CD14-positive monocyte (primary cell): ENCODE measurements around the gene TRIM44. TPM values are rescaled to one million over a fixed set of nuclear protein-coding genes. Genes with fewer than 3 reads are reported as not detected.

Source experiments
- DNase-seq, 3 donors: peaks; one replicate each; pipeline ENCODE4 v3.0.0-alpha.2; 2011 to 2022
- H2AFZ ChIP-seq: 2 replicates; pipeline ENCODE4 v1.6.0; 2012; ENCODE audit warnings: mild to moderate bottlenecking, low read depth, low read length, inconsistent platforms; ENCODE audit not compliant: insufficient read depth, poor library complexity, severe bottlenecking
- H3K27ac ChIP-seq, 2 donors: 1 replicate in 1 of 2; 2 replicates in 1 of 2; pipeline ENCODE4 v1.5.1; 2012 to 2013; ENCODE audit warnings: low read length in 2 of 2, control low read depth in 1 of 2, inconsistent platforms in 1 of 2, low read depth in 1 of 2, mild to moderate bottlenecking in 1 of 2
- H3K27me3 ChIP-seq, 2 donors: one replicate each; pipeline versions ENCODE4 v1.6.0 to v1.6.1; 2011 to 2013; ENCODE audit warnings: low read length in 2 of 2; ENCODE audit not compliant: control insufficient read depth in 2 of 2, insufficient read depth in 2 of 2
- H3K36me3 ChIP-seq, 2 donors: replicated peaks in 1 of 2; 1 replicate in 1 of 2; 2 replicates in 1 of 2; pipeline versions ENCODE4 v1.5.1 to v1.6.1; 2012 to 2013; ENCODE audit warnings: low read length in 2 of 2, control low read depth in 1 of 2, inconsistent platforms in 1 of 2, mild to moderate bottlenecking in 1 of 2; ENCODE audit not compliant: insufficient read depth in 2 of 2, control insufficient read depth in 1 of 2
- H3K4me1 ChIP-seq, 2 donors: 1 replicate in 1 of 2; 2 replicates in 1 of 2; pipeline versions ENCODE4 v1.5.1 to v1.6.1; 2012 to 2013; ENCODE audit warnings: low read length in 2 of 2, control low read depth in 1 of 2, inconsistent platforms in 1 of 2, mild to moderate bottlenecking in 1 of 2, moderate library complexity in 1 of 2; ENCODE audit not compliant: insufficient read depth in 2 of 2, control insufficient read depth in 1 of 2
- H3K4me2 ChIP-seq: replicated peaks from 2 replicates; pipeline ENCODE3; 2012; ENCODE audit warnings: low read length, moderate library complexity, mild to moderate bottlenecking; ENCODE audit not compliant: poor library complexity, severe bottlenecking; ENCODE audit errors: extremely low read depth
- H3K4me3 ChIP-seq, 3 experiments: fragments of 200-600 bp in 1 of 3; sonication (generic) in 1 of 3; replicated peaks in 1 of 3; 1 replicate in 2 of 3; 2 replicates in 1 of 3; pipeline ENCODE4 v1.5.1; 2011 to 2013; ENCODE audit warnings: low read length in 3 of 3, mild to moderate bottlenecking in 3 of 3, control low read depth in 2 of 3, low read depth in 2 of 3, inconsistent platforms in 1 of 3, moderate library complexity in 1 of 3
- H3K79me2 ChIP-seq: 2 replicates; pipeline ENCODE4 v1.6.0; 2012; ENCODE audit warnings: mild to moderate bottlenecking, control low read depth, inconsistent platforms, low read length, moderate library complexity; ENCODE audit not compliant: insufficient read depth
- H3K9ac ChIP-seq: 2 replicates; pipeline ENCODE4 v1.6.0; 2017; ENCODE audit warnings: low read length, mild to moderate bottlenecking; ENCODE audit not compliant: insufficient read depth, poor library complexity, severe bottlenecking
- H3K9me3 ChIP-seq, 2 donors: replicated peaks in 1 of 2; 1 replicate in 1 of 2; 2 replicates in 1 of 2; pipeline versions ENCODE4 v1.5.1 to v1.6.1; 2012 to 2013; ENCODE audit warnings: low read length in 2 of 2, control low read depth in 1 of 2; ENCODE audit not compliant: control insufficient read depth in 1 of 2, insufficient read depth in 1 of 2
- H4K20me1 ChIP-seq: 2 replicates; pipeline ENCODE4 v1.6.0; 2012; ENCODE audit warnings: mild to moderate bottlenecking, low read length, control low read depth, moderate library complexity; ENCODE audit not compliant: insufficient read depth
- H3K27ac Mint-ChIP-seq, 7 donors: one replicate each; pipeline ENCODE4 v1.8.0; 2020; ENCODE audit warnings: mild to moderate bottlenecking in 7 of 7, mixed read lengths in 7 of 7, moderate library complexity in 6 of 7, inconsistent platforms in 2 of 7
- H3K27me3 Mint-ChIP-seq, 3 donors: one replicate each; pipeline ENCODE4 v1.8.0; 2021 to 2022; ENCODE audit warnings: low read depth in 3 of 3, mild to moderate bottlenecking in 3 of 3, mixed read lengths in 3 of 3, moderate library complexity in 3 of 3, inconsistent platforms in 1 of 3
- H3K36me3 Mint-ChIP-seq, 2 donors: one replicate each; pipeline ENCODE4 v1.8.0; 2020; ENCODE audit warnings: mixed read lengths in 2 of 2, inconsistent platforms in 1 of 2, mild to moderate bottlenecking in 1 of 2
- H3K4me1 Mint-ChIP-seq: one replicate; pipeline ENCODE4 v1.8.0; 2020; ENCODE audit warnings: mild to moderate bottlenecking, mixed read lengths
- H3K4me3 Mint-ChIP-seq, 2 donors: one replicate each; pipeline ENCODE4 v1.8.0; 2020; ENCODE audit warnings: mild to moderate bottlenecking in 2 of 2, mixed read lengths in 2 of 2, moderate library complexity in 1 of 2
- H3K9me3 Mint-ChIP-seq, 7 donors: one replicate each; pipeline ENCODE4 v1.8.0; 2020 to 2022; ENCODE audit warnings: mixed read lengths in 7 of 7, mild to moderate bottlenecking in 6 of 7, moderate library complexity in 6 of 7, inconsistent platforms in 2 of 7
- WGBS: methylation state at CpG from one replicate; pipeline ENCODE4 v1.1.5; 2013; ENCODE audit warnings: missing lambda C conversion rate; ENCODE audit not compliant: insufficient coverage; 5-methylcytosine and 5-hydroxymethylcytosine counted together
- intact Hi-C, 2 donors: fragments of 100-400 bp; cut with micrococcal nuclease; formaldehyde crosslinking; loops; one replicate each; pipeline versions ENCODE4 v1.15.0 to v1.15.1; 2023
- polyA plus RNA-seq, 3 donors: library from polyadenylated mRNA; depleted of rRNA in 1 of 3; unstranded in 2 of 3; stranded (reverse) in 1 of 3; fragments of 300-500 nt in 2 of 3; fragments of >200 nt in 1 of 3; fragmentation: Illumina TruSeq in 2 of 3; gene quantifications; 1 replicate in 2 of 3; 2 replicates in 1 of 3; pipeline ENCODE4 v1.2.3, GENCODE V29; 2012 to 2021
- TF ChIP-seq, protein P1 (sequence below): fragments of 200-600 bp; IDR thresholded peaks from one replicate; pipeline ENCODE4 v1.8.0; 2022; ENCODE audit warnings: antibody characterized with exemption, mild to moderate bottlenecking

TRIM44 gene
- polyA plus RNA-seq, 3 donors: 25.3 to 47.1 (median 45.9) TPM

- H2AFZ ChIP-seq: no peak overlapping the region
- no peak overlapping the region for H3K4me3 Mint-ChIP-seq
- no peaks in the 10 kb centered on the region for H3K27me3 ChIP-seq
- peak overlapping the region in 1 of 7 donors; percentile 11 for H3K27ac Mint-ChIP-seq
- H3K4me3 ChIP-seq: no peak overlapping the region
- no peak overlapping the region for H3K9ac ChIP-seq
- no peaks in the 10 kb centered on the region for H3K27me3 Mint-ChIP-seq
- no peaks in the 10 kb centered on the region for H3K79me2 ChIP-seq
- no peak for DNase-seq
- H3K36me3 ChIP-seq: peaks cover 0 to 8% of the 10 kb centered on the region in 2 donors
- intact Hi-C loops: no loop called here
- WGBS: no CpG with 5 or more reads among the region's 1 CpG
- H3K4me1 Mint-ChIP-seq: peaks cover 15% of the 10 kb centered on the region
- no peak overlapping the region for H3K27ac ChIP-seq
- H3K9me3 ChIP-seq: peaks cover 0 to 4% of the 10 kb centered on the region in 2 donors
- H3K9me3 Mint-ChIP-seq: peaks cover 0 to 4% (median 0%) of the 10 kb centered on the region in 7 donors
- peaks cover 20 to 21% of the 10 kb centered on the region in 2 donors for H3K36me3 Mint-ChIP-seq
- H3K4me1 ChIP-seq: peaks cover 0 to 8% of the 10 kb centered on the region in 2 donors
- TF ChIP-seq, protein P1, sequence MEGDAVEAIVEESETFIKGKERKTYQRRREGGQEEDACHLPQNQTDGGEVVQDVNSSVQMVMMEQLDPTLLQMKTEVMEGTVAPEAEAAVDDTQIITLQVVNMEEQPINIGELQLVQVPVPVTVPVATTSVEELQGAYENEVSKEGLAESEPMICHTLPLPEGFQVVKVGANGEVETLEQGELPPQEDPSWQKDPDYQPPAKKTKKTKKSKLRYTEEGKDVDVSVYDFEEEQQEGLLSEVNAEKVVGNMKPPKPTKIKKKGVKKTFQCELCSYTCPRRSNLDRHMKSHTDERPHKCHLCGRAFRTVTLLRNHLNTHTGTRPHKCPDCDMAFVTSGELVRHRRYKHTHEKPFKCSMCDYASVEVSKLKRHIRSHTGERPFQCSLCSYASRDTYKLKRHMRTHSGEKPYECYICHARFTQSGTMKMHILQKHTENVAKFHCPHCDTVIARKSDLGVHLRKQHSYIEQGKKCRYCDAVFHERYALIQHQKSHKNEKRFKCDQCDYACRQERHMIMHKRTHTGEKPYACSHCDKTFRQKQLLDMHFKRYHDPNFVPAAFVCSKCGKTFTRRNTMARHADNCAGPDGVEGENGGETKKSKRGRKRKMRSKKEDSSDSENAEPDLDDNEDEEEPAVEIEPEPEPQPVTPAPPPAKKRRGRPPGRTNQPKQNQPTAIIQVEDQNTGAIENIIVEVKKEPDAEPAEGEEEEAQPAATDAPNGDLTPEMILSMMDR: no peak
- H3K4me2 ChIP-seq: no peak overlapping the region
- peaks cover 64% of the 10 kb centered on the region for H4K20me1 ChIP-seq
Measured at GRCh38 chr11:35798983-35799382, 136.4 kb downstream of the TRIM44 start.

DNA sequence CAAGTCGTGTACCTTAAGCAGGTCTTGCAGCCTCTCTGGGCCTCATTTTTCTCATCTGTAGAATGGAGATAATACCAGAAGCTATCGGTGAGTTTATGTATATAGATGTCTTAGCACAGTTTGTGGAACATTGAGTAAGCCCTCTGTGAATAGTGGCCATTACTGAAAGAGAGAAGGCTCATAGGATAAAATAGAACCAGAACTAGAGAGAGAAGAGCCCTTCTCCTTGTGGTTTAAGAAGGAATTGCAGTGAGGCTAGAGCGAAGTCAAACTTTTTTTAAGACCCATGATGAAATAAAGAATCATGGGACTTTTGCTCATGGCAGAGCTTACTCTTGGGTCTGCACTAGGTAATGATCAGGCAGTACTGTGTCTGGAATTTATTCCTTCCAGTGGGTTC lies 137.1 kb downstream of the TRIM44 start:
- H3K9me3 ChIP-seq: peaks cover 0 to 4% of the 10 kb centered on the region in 2 donors
- peaks cover 0 to 8% of the 10 kb centered on the region in 2 donors for H3K4me1 ChIP-seq
- peaks cover 15% of the 10 kb centered on the region for H3K4me1 Mint-ChIP-seq
- H3K27ac Mint-ChIP-seq: peak overlapping the region in 1 of 7 donors; percentile 27
- intact Hi-C loops: no loop called here
- WGBS: 100% methylated on average over 2 of the region's 3 CpGs
- H4K20me1 ChIP-seq: peaks cover 57% of the 10 kb centered on the region
- no peak overlapping the region for H2AFZ ChIP-seq
- peaks cover 20 to 21% of the 10 kb centered on the region in 2 donors for H3K36me3 Mint-ChIP-seq
- peaks cover 0 to 4% (median 0%) of the 10 kb centered on the region in 7 donors for H3K9me3 Mint-ChIP-seq
- no peak overlapping the region for H3K9ac ChIP-seq
- DNase-seq: no peak
- H3K27me3 ChIP-seq: no peaks in the 10 kb centered on the region
- no peaks in the 10 kb centered on the region for H3K79me2 ChIP-seq
- no peak overlapping the region for H3K4me3 ChIP-seq
- no peak overlapping the region for H3K4me2 ChIP-seq
- TF ChIP-seq, protein P1: no peak
- H3K36me3 ChIP-seq: peaks cover 0 to 8% of the 10 kb centered on the region in 2 donors
- H3K4me3 Mint-ChIP-seq: no peak overlapping the region
- H3K27me3 Mint-ChIP-seq: no peaks in the 10 kb centered on the region
- no peak overlapping the region for H3K27ac ChIP-seq
